PFSK-1 (cell line): ENCODE measurements around the gene TMEM61.

Source experiments
- FOXP2 ChIP-seq: optimal IDR thresholded peaks from 2 replicates; pipeline ENCODE3; 2011; ENCODE audit warnings: borderline replicate concordance, control low read depth, inconsistent platforms; ENCODE audit not compliant: insufficient read depth; ENCODE audit errors: extremely low read length, extremely low read depth
- POLR2AphosphoS5 ChIP-seq: IDR thresholded peaks from 2 replicates; pipeline ENCODE4 v1.6.1; 2012; ENCODE audit warnings: low read depth, mild to moderate bottlenecking, control low read depth, low read length, moderate library complexity
- SIN3A ChIP-seq: IDR thresholded peaks from 2 replicates; pipeline ENCODE4 v1.6.1; 2012; ENCODE audit warnings: mild to moderate bottlenecking, low read length, moderate library complexity, borderline replicate concordance; ENCODE audit not compliant: insufficient read depth
- TAF1 ChIP-seq: IDR thresholded peaks from 2 replicates; pipeline ENCODE4 v1.6.1; 2012; ENCODE audit warnings: low read length, control low read depth, borderline replicate concordance; ENCODE audit not compliant: insufficient read depth
- TF ChIP-seq, protein P1 (sequence below), 2 experiments: IDR thresholded peaks; 2 replicates each; pipeline versions ENCODE4 v1.6.1 to v1.8.0; 2011 to 2012; ENCODE audit warnings: low read depth in 2 of 2, low read length in 2 of 2, control low read depth in 1 of 2, inconsistent platforms in 1 of 2, mild to moderate bottlenecking in 1 of 2, moderate library complexity in 1 of 2; ENCODE audit not compliant: insufficient read depth in 1 of 2

Gene TMEM61

GRCh38 chr1:54986533-54986932 lies 6.1 kb downstream of the TMEM61 start:
- TF ChIP-seq TAF1 (no peak), SIN3A (no peak), POLR2AphosphoS5 (no peak), FOXP2 (no peak)
- TF ChIP-seq, protein P1, sequence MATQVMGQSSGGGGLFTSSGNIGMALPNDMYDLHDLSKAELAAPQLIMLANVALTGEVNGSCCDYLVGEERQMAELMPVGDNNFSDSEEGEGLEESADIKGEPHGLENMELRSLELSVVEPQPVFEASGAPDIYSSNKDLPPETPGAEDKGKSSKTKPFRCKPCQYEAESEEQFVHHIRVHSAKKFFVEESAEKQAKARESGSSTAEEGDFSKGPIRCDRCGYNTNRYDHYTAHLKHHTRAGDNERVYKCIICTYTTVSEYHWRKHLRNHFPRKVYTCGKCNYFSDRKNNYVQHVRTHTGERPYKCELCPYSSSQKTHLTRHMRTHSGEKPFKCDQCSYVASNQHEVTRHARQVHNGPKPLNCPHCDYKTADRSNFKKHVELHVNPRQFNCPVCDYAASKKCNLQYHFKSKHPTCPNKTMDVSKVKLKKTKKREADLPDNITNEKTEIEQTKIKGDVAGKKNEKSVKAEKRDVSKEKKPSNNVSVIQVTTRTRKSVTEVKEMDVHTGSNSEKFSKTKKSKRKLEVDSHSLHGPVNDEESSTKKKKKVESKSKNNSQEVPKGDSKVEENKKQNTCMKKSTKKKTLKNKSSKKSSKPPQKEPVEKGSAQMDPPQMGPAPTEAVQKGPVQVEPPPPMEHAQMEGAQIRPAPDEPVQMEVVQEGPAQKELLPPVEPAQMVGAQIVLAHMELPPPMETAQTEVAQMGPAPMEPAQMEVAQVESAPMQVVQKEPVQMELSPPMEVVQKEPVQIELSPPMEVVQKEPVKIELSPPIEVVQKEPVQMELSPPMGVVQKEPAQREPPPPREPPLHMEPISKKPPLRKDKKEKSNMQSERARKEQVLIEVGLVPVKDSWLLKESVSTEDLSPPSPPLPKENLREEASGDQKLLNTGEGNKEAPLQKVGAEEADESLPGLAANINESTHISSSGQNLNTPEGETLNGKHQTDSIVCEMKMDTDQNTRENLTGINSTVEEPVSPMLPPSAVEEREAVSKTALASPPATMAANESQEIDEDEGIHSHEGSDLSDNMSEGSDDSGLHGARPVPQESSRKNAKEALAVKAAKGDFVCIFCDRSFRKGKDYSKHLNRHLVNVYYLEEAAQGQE (IDR thresholded peaks at IDR 0.05; ENCODE audit: insufficient read depth in 1 of 2, low read depth in 2 of 2, low read length in 2 of 2), result no peak

- TF ChIP-seq, protein P1 (IDR thresholded peaks at IDR 0.05; ENCODE audit: insufficient read depth in 1 of 2, low read depth in 2 of 2, low read length in 2 of 2), result no peak
- TF ChIP-seq SIN3A, result no peak
- no peak for TF ChIP-seq POLR2AphosphoS5
- no peak for TF ChIP-seq FOXP2
- TF ChIP-seq TAF1, result no peak
Observed at GRCh38 chr1:54987427-54987826, 7.0 kb downstream of the TMEM61 start.

DNA sequence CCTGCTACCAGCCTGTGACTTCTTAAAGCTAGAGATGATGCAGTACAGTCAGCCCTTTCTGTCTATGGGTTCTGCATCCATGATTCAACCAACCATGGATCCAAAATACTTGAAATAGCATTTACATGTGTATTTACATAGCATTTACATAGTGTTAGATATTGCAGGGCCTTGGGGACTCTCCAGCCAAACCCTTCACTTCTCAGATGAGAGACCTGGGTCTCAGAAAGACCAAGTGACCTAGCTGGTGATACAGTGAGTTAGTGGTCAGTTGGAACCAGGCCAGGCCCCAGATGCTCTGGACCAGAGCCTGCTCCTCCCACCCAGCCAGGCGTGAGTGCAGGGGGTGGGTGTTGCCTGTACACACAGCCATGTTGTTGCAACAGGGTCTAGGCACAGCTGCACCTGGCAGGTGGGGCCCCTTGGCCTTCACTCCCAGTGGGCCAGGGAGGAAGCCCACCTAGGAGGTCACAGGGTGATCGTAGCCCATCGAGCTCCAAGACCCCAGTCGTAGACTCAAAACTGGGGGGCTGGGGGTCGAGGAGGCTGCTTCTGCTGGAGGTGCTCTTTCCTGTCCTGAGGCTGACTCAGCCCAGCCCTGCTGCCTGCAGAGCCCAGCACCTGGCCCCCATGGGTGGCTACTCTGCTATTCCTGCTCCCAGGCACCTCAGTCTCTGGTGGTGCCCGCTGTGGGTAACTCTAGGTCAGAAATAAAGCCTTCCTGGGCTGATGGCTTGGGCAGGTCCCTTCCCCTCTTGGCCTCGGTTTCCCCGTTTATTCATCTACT lies 7.7 kb downstream of the TMEM61 start:
- TF ChIP-seq FOXP2 (no peak), SIN3A (no peak), TAF1 (no peak), POLR2AphosphoS5 (no peak)
- TF ChIP-seq, protein P1 (IDR thresholded peaks at IDR 0.05; ENCODE audit: insufficient read depth in 1 of 2, low read depth in 2 of 2, low read length in 2 of 2), result no peak

- TF ChIP-seq TAF1 (no peak), POLR2AphosphoS5 (no peak), FOXP2 (no peak), SIN3A (no peak)
- TF ChIP-seq, protein P1 (IDR thresholded peaks at IDR 0.05; ENCODE audit: insufficient read depth in 1 of 2, low read depth in 2 of 2, low read length in 2 of 2), result no peak
Observed at GRCh38 chr1:54988975-54989374, 8.5 kb downstream of the TMEM61 start.

DNA sequence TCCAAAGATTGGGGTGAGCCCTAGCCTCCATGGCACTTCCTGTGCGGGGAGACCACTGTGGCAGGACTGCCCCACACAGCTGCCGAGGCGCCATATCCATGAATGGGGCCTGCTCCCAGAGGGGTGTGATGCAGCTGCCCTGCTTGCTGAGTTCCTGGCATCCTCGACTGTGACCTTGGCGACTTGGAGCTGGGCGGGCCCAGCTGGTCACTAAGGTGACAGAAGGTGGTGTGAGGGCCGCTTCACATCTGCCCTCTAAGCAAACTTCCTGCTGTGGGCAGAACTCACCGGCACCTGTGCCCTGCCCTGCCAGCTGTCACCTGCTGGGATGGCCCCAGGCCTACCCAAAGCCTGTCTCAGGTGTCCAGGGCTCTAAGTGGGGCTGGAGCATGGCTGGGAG lies 9.0 kb downstream of the TMEM61 start:
- no peak for TF ChIP-seq TAF1
- TF ChIP-seq, protein P1 (IDR thresholded peaks at IDR 0.05; ENCODE audit: insufficient read depth in 1 of 2, low read depth in 2 of 2, low read length in 2 of 2), result no peak
- TF ChIP-seq FOXP2, result no peak
- no peak for TF ChIP-seq SIN3A
- TF ChIP-seq POLR2AphosphoS5, result no peak
